NCI-H2029 treated with DMSO at 0.1 percent for 48 hours (cell line): ENCODE data around the gene CDH13.
"Not testable (repeated sequence)": the region's sequence is repeated elsewhere in the genome, so short reads cannot be mapped to it uniquely, and the experiment has no call there.

ENCODE experiments used
- DNase-seq: peaks from one replicate; lab custom pipeline; 2025; lab: John Stamatoyannopoulos, UW

CDH13 gene

DNA sequence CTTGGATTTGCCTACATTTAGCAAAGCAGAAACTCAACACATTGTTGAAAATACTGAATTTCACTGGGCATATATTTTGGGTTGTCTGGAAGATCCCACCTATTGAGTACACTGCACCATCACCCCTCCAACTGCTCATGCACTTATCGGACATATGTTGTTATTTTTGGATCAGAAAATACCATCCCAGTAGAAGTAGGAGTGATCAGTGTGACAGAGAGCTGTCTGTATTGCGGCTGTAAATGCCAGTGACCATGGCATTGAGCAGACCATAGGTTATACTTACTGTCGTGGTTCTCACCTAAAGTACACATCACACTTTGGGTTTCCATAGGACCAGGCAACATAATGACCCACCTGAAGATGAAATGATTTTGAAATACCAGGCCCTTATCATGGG, 264.7 kb downstream of the CDH13 start:
- no peak for DNase-seq

DNA sequence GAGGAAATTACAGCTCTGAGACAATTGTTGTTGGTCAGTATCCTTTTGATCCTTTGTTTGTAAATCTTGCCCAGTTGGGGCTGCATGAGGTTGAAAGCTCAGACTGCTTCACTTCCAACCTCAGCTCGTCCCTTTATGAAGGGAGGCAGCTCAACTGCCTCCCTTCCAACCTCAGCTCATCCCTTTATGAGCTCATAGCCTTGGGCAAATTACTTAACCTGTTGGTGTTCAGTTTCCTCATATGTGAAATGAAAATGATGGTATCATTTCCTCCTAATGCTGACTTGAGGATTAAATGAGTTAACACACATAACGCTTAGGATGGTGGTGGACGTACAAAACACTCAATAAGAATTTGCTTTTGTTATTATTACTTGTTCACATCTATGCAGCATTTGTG, 265.1 kb downstream of the CDH13 start:
- no peak for DNase-seq

DNA sequence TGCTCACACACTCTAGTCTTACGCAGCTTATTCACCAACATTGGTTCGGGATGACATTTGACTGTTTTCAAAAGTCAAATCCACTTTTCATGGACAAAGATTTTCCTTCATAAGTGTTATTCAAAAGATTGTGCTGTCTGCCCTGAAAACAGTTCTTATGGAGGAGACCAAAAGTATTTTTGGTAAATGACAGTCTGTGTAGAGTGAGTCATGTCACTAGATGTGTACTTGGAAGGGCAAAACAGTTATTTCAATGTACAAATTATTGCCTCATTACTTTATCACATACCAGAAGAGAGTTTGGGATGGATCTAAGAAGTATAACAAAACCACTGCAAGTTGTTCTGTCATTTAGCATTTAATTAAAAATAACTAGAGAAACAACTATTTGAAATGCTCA, 265.6 kb downstream of the CDH13 start:
- no peak for DNase-seq

DNA sequence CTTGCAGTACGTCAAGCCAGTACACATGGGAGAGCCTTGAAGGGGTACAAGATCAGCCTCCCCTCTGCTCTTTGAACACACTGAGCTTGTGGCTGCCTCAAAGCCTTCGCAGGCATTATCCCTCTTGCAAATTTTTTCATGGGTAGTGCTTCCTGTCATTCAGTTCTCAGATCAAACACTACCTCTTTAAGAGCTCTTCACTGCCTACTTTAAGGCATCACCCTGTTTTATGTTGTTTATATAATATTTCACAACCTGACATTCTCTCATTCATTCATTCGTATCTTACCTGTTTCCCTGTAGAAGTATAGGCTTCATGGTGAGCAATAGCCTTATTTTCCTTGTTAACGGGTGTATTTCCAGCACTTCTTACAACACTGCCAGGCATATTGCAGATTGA, 269.1 kb downstream of the CDH13 start:
- peak; percentile 13 for DNase-seq

DNA sequence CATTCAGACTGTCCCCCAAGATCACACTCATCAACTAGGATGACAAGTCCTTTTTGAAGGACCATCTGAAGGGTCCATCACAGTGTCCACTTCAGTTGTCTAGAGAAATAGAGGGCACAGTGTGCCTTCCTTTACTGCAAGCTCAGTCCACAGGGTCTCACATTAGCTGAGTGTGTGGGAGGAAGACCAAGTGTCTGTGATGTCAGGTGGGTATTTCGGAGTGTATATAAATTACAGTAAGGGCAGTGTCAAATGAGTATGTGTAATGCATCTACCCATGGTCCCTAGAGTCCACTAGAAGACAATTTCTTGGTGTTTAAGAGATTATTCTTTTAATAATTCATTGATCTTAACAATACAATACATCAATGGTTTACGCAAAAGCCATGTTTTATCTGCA, 272.2 kb downstream of the CDH13 start:
- no peak for DNase-seq

DNA sequence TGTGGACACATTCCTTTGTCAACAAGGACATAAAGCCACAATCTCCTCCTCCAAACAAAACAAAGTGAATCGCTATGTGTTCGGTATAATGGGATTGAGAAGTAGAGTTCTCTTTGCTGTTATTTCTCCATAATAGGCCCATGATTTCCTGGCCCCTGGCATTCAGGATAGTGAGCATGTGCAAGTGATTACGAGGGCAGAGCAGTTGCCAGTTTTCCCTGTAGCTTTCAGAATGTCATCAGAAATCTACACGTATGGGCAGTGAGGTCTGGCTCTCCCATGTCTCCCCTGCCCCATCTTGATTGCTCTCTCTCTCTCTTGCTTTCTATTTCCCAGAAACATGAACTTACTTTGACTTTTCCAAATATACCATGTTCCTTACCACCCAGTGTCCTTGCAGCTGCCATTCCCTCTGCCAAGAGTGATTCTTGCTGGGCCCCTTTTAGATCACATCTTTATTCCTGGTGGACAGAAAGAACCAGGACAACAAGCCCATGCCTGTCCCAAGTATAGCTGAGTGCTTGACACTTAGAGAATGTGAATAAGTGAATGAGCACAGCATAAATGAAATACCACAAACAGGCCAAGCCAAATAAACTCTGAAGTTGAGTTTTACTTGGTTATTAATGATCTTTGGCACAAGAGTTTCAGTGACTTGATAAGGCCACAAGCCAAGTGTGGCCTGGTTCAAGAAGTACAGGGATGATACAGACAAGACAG, 273.1 kb downstream of the CDH13 start:
- DNase-seq = no peak

DNA sequence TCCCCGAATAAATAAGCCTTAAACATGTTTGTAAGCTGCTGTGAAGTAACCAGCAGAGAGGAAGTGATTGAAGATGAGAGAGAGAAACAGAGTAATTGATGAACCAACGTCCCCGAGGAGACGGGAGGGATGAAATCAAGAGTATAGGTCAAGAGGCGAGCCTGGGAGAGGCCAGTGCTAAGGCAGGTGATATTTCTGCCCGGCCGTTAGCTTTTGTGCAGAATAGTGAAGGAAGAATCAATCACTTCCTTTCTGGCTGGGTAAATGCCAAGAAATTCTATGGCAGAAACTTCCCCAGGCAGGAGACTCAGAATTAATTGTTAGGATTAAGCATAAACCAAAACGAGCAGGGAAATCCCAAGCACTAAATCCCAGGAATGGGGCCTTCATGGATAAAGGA, 273.8 kb downstream of the CDH13 start:
- no peak for DNase-seq

DNA sequence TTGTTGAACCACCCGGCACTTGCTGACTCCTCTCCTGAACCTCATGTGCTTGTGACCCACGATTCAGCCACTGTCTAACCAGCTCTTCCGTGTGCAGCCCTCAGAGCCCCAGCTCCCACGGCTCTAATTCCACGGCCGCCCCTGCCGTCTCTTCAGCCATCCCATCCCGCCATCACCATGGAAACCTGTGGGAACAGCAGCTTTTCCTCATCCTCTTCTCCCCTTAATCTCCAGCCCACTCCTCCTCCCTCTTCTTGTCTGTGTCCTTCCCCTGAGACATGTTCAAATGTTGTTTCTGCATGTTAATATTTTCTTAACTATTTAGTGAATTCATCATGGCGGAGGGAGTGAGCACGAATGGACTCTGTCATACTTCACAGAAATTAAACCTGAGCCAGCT, 285.2 kb downstream of the CDH13 start:
- DNase-seq = no peak

DNA sequence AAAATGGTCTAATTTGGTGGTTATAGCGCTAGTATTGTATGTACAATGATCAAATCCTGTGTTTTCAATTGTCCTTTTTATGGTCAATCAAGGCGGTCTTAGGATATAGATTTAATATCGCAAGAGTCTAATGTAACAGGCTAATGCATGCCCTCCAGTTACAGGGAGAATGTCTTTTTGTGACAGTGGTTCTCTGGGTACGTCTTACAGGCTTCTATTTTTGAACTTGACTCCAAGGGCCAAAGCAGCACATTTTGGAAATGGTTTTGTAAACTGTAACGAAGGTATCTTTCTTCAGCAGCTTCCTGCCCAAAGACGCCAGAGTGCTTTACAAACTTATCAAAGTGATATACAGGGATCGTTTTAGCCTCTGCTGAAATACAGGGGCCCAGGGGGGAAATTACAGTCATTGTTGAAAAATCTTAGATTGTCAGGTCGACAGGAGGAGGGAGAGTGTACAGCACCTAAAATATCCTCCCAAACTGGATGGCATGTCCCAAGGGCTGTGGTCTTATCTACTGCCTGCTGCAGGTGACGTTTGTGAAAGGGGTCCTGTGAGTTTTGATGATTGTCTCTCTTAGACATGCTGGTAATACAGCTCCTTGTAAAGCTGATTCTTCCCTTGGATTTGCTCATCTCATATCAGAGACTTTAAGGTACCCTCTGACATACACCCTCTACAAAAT, 288.5 kb downstream of the CDH13 start:
- no peak for DNase-seq

DNA sequence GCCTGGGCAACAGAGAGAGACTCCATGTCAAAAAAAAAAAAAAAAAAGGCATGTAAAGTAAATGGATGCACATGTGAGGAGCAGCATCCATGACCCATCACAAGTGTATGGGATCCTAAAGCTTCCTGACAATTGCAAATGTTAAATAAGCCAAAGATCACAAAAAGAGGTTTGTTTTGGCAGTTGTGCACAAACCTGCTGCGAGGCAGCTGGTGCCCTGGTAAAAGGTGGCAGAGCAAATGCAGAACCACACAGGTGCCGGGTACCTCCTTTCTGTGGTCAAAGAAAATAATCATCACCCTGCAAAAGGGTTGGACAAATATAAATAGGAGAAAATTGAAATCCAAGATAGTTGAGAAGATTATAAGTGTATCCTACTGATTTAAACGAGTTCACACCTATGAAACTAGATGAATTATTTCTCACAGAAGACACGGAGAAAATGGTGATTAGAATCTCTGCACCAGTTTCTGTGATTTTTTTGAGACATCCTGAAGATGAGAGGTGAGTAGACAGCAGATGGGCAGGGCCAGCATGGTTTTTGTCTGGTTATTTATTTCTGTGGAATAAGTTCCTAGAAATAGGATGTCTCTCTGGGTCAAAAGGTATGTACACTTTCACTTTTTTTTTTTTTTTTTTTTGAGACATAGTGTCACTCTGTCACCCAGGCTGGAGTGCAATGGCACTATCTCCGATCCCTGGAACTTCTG, 291.3 kb downstream of the CDH13 start:
- no peak for DNase-seq

DNA sequence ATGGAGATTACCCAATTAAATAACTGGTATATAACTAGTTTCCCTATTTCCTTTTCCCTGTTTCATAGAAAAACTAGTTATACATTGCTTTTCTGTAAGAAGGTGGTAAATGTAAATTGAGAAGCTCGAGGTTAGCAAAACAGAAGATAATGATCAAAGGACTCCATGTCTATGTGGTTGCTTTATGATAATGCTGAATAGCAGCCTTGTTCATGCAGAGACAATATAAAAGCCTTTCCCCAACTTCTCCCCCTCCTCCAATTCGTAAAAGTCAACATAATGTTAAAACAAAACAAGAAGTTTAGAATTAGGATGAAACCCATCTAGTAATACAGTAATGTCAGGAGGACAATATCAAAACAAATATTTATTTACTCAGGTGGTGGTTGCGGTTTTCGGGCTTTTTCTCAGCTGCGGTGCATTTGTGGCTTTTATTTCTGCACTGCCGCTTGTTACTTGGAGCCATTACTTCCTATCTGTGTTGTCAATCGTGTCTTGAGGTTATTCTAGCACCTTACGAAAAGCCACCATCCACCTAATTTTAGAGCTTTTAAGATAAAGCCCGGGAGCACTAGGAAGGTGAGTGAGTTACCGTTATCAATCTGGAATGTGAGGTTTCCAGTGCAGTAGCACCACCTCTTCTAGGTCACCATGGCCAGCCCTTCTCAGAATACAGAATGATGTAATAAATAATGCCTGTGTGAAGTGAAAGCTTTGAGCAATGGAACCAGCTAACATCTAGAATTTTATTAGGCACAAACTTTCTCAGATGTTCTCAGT, 297.5 kb downstream of the CDH13 start:
- no peak for DNase-seq

DNA sequence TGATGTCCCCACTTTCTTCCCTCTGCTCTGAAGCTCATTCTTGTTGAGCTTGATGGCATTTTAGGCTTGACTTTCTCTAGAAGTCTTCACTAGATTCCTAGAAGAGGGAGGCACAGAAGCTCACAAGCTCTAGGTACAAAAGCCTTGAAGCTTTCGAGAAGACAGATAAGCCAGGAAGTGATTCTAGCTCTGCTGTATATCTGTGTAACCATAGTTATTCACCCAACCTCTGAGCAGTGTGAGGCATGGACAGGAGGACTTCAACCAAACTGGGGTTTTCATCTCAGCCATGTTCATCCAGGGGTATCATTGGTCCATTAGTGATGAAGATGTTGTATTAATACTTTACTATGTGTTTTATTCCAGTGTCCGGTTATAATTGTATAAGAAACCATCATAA, 299.7 kb downstream of the CDH13 start:
- no peak for DNase-seq

DNA sequence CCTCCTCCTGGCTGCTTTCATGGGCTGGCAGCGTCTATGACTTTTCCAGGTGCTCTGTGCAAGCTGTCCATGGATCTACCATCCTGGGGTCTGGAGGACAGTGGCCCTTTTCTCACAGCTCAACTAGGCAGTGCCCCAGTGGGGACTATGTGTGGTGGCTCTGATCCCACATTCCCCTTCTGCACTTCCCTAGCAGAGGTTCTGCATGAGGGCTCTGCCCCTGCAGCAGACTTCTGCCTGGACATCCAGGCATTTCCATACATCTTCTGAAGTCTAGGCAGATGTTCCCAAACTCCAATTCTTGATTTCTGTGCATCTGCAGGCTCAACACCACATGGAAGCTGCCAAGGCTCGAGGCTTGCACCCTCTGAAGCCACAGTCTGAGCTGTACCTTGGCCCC, 307.2 kb downstream of the CDH13 start:
- DNase-seq = not testable (repeated sequence)

DNA sequence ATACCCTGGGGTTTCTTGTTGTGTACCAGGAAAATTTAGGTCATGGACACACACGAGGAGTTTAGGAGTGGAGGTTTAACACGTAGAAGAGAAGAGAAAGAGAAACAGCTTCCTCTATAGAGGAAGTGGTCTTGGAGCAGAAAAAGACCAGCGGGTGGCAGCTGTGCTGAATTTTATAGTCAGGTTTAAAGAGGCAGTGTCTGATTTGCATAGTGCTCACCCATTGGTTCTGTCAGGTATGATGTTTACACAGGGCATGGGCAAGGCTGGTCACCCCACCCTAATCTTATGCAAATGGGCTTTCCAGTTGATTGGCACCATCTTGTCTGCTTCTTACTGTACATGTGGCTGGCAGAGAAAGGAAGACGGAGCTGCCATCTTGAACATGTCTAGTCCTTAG, 309.0 kb downstream of the CDH13 start:
- DNase-seq = no peak

DNA sequence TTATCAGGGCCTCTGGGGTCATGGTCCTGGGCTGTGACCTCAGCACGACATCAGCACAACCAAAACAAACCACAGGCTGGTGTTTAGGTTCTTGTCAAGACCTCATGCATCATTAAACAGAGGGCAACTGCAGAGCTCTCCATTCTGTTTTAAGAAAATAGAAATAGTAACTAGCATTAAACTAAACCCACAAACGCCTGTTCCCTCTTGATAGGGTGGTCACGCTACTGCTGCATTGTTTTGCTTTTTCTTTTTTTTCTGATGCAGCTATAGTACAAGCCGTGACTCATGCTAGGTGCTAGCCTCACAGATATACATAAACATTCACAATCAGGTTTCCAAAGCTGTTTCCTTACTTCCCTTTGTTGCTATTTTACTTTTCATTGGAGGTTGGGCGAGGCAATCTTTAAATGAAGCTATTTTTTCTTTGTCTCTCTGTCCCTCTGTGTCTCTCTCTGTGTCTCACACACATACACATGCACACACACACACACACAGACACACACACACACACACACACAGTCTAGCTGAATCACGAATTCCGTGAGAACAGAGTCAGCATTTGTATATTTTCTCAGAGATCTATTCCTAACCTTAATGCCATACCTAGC, 310.3 kb downstream of the CDH13 start:
- DNase-seq = no peak

DNA sequence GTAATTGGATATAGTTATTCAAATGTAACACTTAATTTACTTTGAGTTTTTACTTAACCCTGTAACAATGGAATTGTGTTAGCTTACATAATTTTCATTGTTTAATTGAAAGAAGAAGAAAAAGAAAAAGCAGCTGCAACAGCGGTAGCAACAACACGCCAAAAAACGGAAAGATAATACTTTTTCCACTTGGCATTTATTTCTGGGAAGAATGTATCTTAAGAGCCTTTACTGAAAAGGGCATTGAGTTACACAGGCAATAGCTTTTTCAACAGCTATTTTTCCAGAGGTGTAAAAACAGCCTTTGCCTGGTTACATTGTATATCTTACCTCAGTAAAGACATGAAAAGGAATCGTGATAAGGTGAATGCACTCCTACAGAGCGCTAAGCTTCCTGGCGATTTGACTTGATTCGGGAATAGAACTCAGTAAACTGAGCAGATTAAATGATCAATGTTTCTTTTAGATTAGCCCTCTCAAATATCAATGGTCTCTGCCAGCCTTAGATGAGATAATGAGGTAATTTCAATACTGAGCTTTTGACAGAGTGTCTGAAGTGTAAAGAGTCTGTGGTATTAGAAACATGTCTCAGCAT, 311.3 kb downstream of the CDH13 start:
- no peak for DNase-seq

DNA sequence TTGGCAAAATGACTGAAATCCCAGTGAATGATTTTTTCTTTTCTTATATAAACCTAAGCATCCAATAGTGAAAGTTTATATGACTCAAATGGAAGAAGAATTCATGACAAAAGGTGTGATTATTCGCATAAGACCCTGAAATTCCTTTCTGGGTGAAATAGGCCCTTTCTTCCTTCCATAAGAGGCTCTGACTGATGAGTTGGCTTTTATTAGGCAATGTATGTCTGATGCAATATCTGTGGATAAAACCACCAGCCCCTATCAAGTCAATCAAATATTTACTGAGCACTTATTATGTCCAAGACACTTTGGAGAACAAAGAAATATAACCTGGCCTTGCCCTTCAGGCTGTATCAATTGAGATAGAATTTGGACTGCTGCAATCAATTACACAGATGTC, 316.6 kb downstream of the CDH13 start:
- DNase-seq = no peak

DNA sequence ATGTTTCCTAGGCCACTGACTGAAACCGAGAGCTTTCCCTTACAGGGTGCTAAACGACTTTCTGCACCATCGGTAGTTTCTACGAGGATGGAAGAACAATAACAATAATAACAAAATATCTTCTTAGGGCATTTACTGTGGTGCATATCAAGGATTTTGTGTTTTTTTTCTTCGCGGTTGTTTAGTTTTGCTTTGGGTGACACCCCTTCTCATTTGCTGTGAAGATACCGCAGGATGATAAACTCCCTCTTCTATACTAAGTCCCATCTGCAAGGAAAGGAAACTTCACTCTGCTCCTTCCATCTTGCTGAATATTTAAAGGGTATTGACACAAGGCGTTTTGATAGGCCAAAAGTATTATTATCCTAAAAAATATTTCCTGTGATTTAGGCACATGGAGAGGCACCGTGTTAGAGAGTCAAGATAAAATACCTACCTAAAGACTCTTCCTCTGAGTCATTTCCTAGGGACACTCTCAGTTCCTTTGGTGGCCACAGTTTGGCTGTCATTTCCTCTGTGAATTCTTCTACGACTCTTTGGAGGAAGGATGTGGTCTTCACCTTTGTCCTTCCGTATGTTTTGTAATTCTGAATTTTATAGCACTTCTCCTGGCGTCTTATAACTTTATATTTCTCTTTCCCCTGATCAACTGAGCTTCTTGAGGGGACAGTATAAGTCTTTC, 318.8 kb downstream of the CDH13 start:
- no peak for DNase-seq

DNA sequence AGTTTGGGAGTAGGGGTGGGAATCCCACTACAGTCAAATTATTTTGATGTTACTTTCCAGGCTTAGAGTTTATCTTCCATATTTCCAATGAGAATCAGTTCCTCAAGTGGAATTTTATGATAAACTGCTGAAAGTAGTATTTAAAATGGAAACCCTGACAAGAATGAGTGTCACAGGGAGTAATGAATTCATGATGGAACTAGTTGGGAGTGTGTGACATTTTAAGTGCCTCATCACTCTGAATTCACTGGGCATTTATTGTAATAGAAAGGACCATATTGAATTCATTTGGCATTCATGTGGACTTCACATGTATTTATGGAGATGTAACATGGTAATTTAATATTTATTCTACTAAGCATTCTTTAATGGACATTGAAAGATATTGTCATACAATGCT, 320.9 kb downstream of the CDH13 start:
- no peak for DNase-seq

DNA sequence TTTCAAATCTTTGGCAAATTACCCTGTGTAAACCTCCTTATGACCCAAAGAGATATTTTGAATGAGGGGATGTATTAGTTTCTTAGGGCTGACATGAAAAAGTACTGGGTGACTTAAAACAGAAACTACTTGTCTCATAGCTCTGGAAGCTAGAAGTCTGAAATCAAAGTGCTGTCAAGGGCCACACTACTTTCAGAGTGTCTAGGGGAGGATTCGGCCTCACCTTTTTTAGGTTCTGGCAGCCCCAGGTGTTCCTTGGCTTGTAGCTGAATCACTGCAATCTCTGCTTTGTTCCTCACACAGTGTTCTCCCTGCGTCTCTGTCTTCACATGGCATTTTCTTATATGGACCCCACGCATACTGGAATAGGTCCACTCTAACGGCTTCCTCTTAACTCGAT, 322.2 kb downstream of the CDH13 start:
- no peak for DNase-seq

DNA sequence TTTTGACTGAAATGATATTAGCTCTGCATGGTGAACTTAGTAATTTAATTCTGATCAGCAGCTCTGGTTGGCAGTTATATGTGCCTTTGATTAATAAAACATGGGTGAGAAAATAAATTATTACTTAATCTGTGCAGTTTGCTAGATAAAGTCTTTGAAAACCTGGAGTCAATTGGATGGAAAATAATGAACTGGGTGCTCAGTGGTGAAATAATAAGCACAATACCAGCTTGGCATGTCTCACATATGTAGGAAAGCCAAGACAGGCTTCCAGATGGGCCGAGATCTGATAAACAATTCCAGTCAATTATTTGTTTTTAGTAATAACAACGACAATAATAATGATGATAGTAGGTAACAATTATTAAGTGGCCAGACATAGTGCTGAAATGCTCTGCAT, 326.7 kb downstream of the CDH13 start:
- DNase-seq = no peak
